ENCODE measurements around the gene EML5. TPM values are rescaled to one million over a fixed set of nuclear protein-coding genes. Genes with fewer than 3 reads are reported as not detected.

The EML5 gene
- polyA plus RNA-seq, 1 experiment = 1.2 TPM

GRCh38 chr14:88562831-88563686 lies 229.7 kb downstream of the EML5 start, which contains the start of gene ZC3H14:
Gene ZC3H14 (plus strand): TSS chr14:88563037. CDS start chr14:88563134, 97 bp downstream.
- Histone ChIP-seq H3K4me3 (ENCODE audit: low read depth, low read length) (peak within 1 kb of the TSS; percentile 95), H3K36me3 (ENCODE audit: control insufficient read depth, insufficient read depth, low read length) (no peaks in the 10 kb centered on the region), H3K27me3 (ENCODE audit: control insufficient read depth, insufficient read depth, low read length) (no peaks in the 10 kb centered on the region)
- no peak for DNase-seq (ENCODE audit: low read depth)
- no peak for TF ChIP-seq CTCF (IDR thresholded peaks at IDR 0.05; ENCODE audit: insufficient read depth, low read depth, low read length)
- ChIA-PET POLR2A (no interaction called here), CTCF (interaction anchor here (4.2 kb wide), 1 partner anchor 71 kb away, joined by 29 read pairs; no protein-coding TSS in a partner anchor)

GRCh38 chr14:88562532-88562830 lies 230.3 kb downstream of the EML5 start:
- H3K4me3 ChIP-seq (ENCODE audit: low read depth, low read length) = peak overlapping the region; percentile 95
- POLR2A ChIA-PET = no interaction called here
- no peak for DNase-seq (ENCODE audit: low read depth)
- CTCF ChIA-PET = interaction anchor here (4.2 kb wide), 1 partner anchor 70 kb away, joined by 29 read pairs; no protein-coding TSS in a partner anchor
- no peaks in the 10 kb centered on the region for H3K27me3 ChIP-seq (ENCODE audit: control insufficient read depth, insufficient read depth, low read length)
- TF ChIP-seq CTCF (IDR thresholded peaks at IDR 0.05; ENCODE audit: insufficient read depth, low read depth, low read length) = no peak
- H3K36me3 ChIP-seq (ENCODE audit: control insufficient read depth, insufficient read depth, low read length) = no peaks in the 10 kb centered on the region

Small RNA genes within 50 kb of the gene (small RNA-seq; reads per million reads assigned to genes)
- gene RF00019 (ENCODE audit: insufficient read length, low read depth, low replicate concordance) (not detected), gene RNU4-92P (ENCODE audit: insufficient read length, low read depth, low replicate concordance) (not detected)

Other genes starting within 250 kb of the EML5 start
- 9.1 and 11.0 TPM in 2 replicates for gene PTPN21, start 237.9 kb downstream of the EML5 start, polyA plus RNA-seq (2011; rRNA removed)
- 81.8 and 112 TPM in 2 replicates for gene ZC3H14, start 229.9 kb downstream of the EML5 start, polyA plus RNA-seq (2011; rRNA removed)
- 43.7 and 66.9 TPM in 2 replicates for gene TTC8, start 31.7 kb upstream of the EML5 start, polyA plus RNA-seq (2011; rRNA removed)

Measured in BJ (cell line).